Activated CD8-positive, alpha-beta T cell treated with anti-CD3 and anti-CD28 coated beads, Interleukin-2, amount 10 ng/mL, durations not matched to agents 7 days and 5 days (primary cell): ENCODE data around the gene RASSF3. TPM values are rescaled to one million over a fixed set of nuclear protein-coding genes. Genes with fewer than 3 reads are reported as not detected.
"Not testable (repeated sequence)": the region's sequence is repeated elsewhere in the genome, so short reads cannot be mapped to it uniquely, and the experiment has no call there.

Experiments used
- ATAC-seq: fragments of 150-1000 bp; cut with Tn5 transposase; one replicate; pipeline ENCODE4 v1.10.0; 2021; ENCODE audit warnings: moderate library complexity
- CTCF ChIA-PET: fragments of 350-600 bp; sonication (Branson Sonifier 250); formaldehyde crosslinking; loops from one replicate; lab custom pipeline; 2021; ENCODE audit warnings: antibody characterized with exemption; lab: Charles Lee
- POLR2A ChIA-PET: fragments of 350-600 bp; sonication (Branson Sonifier 250); formaldehyde crosslinking; loops from one replicate; lab custom pipeline; 2021; ENCODE audit warnings: antibody characterized with exemption; lab: Charles Lee
- DNase-seq: peaks from one replicate; pipeline ENCODE4 v3.0.0-alpha.2; 2020
- H3K27ac Mint-ChIP-seq: one replicate; pipeline ENCODE4 v1.8.0; 2021; ENCODE audit warnings: mild to moderate bottlenecking, mixed read lengths
- H3K27me3 Mint-ChIP-seq: one replicate; pipeline ENCODE4 v1.8.0; 2021; ENCODE audit warnings: low read depth, mixed read lengths
- H3K36me3 Mint-ChIP-seq: one replicate; pipeline ENCODE4 v1.8.0; 2021; ENCODE audit warnings: low read depth, mixed read lengths
- H3K4me1 Mint-ChIP-seq: one replicate; pipeline ENCODE4 v1.8.0; 2021; ENCODE audit warnings: low read depth, mixed read lengths
- H3K4me3 Mint-ChIP-seq: one replicate; pipeline ENCODE4 v1.8.0; 2021; ENCODE audit warnings: mild to moderate bottlenecking, mixed read lengths
- H3K9me3 Mint-ChIP-seq: one replicate; pipeline ENCODE4 v1.8.0; 2022; ENCODE audit warnings: mixed read lengths; ENCODE audit not compliant: insufficient read depth
- total RNA-seq, 2 experiments: library from RNA; stranded (reverse); gene quantifications; one replicate each; pipeline ENCODE4 v1.2.3, GENCODE V29; 2021

The RASSF3 gene
- total RNA-seq, 2 experiments from 2014 or later = 61.7 to 63.7 TPM

GRCh38 chr12:64635356-64635998, 25.2 kb downstream of the RASSF3 start:
- H3K27me3 Mint-ChIP-seq = no peaks in the 10 kb centered on the region
- POLR2A ChIA-PET = interaction anchor here (1.2 kb wide), 1 partner anchor 25 kb away, joined by 3 read pairs; no protein-coding TSS in a partner anchor
- DNase-seq (no peak), ATAC-seq (no peak)
- H3K4me3 Mint-ChIP-seq = no peak overlapping the region
- H3K9me3 Mint-ChIP-seq = peaks cover 7% of the 10 kb centered on the region
- H3K36me3 Mint-ChIP-seq = peaks cover 63% of the 10 kb centered on the region
- H3K4me1 Mint-ChIP-seq = peaks cover 54% of the 10 kb centered on the region
- CTCF ChIA-PET = no interaction called here
- H3K27ac Mint-ChIP-seq = peak overlapping the region; percentile 2

GRCh38 chr12:64636856-64637255, 26.6 kb downstream of the RASSF3 start:
- CTCF ChIA-PET = no interaction called here
- Mint-ChIP-seq H3K9me3 (peaks cover 6% of the 10 kb centered on the region), H3K36me3 (peaks cover 49% of the 10 kb centered on the region), H3K27ac (peak overlapping the region; percentile 26), H3K4me3 (no peak overlapping the region), H3K4me1 (peaks cover 42% of the 10 kb centered on the region), H3K27me3 (no peaks in the 10 kb centered on the region)
- ATAC-seq (no peak), DNase-seq (no peak)
- POLR2A ChIA-PET = no interaction called here

- no peak overlapping the region for H3K4me3 Mint-ChIP-seq
- ChIA-PET POLR2A (no interaction called here), CTCF (interaction anchor here (1.4 kb wide), 1 partner anchor 59 kb away, joined by 4 read pairs; no protein-coding TSS in a partner anchor)
- DNase-seq = no peak
- peaks cover 33% of the 10 kb centered on the region for H3K4me1 Mint-ChIP-seq
- no peak for ATAC-seq
- H3K9me3 Mint-ChIP-seq = no peaks in the 10 kb centered on the region
- no peaks in the 10 kb centered on the region for H3K27me3 Mint-ChIP-seq
- H3K27ac Mint-ChIP-seq = no peak overlapping the region
- H3K36me3 Mint-ChIP-seq = peaks cover 24% of the 10 kb centered on the region
Measured at GRCh38 chr12:64639466-64639865, 29.2 kb downstream of the RASSF3 start.

- no peak for DNase-seq
- Mint-ChIP-seq H3K4me1 (peaks cover 25% of the 10 kb centered on the region), H3K4me3 (no peak overlapping the region), H3K9me3 (no peaks in the 10 kb centered on the region), H3K36me3 (peaks cover 13% of the 10 kb centered on the region), H3K27ac (no peak overlapping the region), H3K27me3 (no peaks in the 10 kb centered on the region)
- ATAC-seq = no peak
- ChIA-PET CTCF (no interaction called here), POLR2A (no interaction called here)
Measured at GRCh38 chr12:64646318-64646717, 36.0 kb downstream of the RASSF3 start.

- CTCF ChIA-PET = no interaction called here
- no peak overlapping the region for H3K27ac Mint-ChIP-seq
- H3K36me3 Mint-ChIP-seq = peaks cover 16% of the 10 kb centered on the region
- H3K4me1 Mint-ChIP-seq = peaks cover 25% of the 10 kb centered on the region
- DNase-seq (no peak), ATAC-seq (no peak)
- H3K9me3 Mint-ChIP-seq = no peaks in the 10 kb centered on the region
- no peak overlapping the region for H3K4me3 Mint-ChIP-seq
- no peaks in the 10 kb centered on the region for H3K27me3 Mint-ChIP-seq
- POLR2A ChIA-PET = no interaction called here
Measured at GRCh38 chr12:64649487-64649886, 39.2 kb downstream of the RASSF3 start.

- Mint-ChIP-seq H3K4me1 (peaks cover 28% of the 10 kb centered on the region), H3K9me3 (no peaks in the 10 kb centered on the region), H3K36me3 (peaks cover 18% of the 10 kb centered on the region), H3K27me3 (no peaks in the 10 kb centered on the region), H3K4me3 (no peak overlapping the region), H3K27ac (no peak overlapping the region)
- DNase-seq (no peak), ATAC-seq (no peak)
- POLR2A ChIA-PET = no interaction called here
- CTCF ChIA-PET = no interaction called here
Measured at GRCh38 chr12:64650762-64651161, 40.5 kb downstream of the RASSF3 start.

- no peak overlapping the region for H3K4me3 Mint-ChIP-seq
- H3K27ac Mint-ChIP-seq = no peak overlapping the region
- no peaks in the 10 kb centered on the region for H3K9me3 Mint-ChIP-seq
- peaks cover 23% of the 10 kb centered on the region for H3K36me3 Mint-ChIP-seq
- CTCF ChIA-PET = no interaction called here
- H3K4me1 Mint-ChIP-seq = peaks cover 33% of the 10 kb centered on the region
- no peak for DNase-seq
- H3K27me3 Mint-ChIP-seq = no peaks in the 10 kb centered on the region
- no peak for ATAC-seq
- POLR2A ChIA-PET = no interaction called here
Measured at GRCh38 chr12:64652346-64652745, 42.1 kb downstream of the RASSF3 start.

- POLR2A ChIA-PET = no interaction called here
- H3K27ac Mint-ChIP-seq = no peak overlapping the region
Measured at GRCh38 chr12:64653123-64653522, 42.8 kb downstream of the RASSF3 start.

GRCh38 chr12:64653907-64654306, 43.6 kb downstream of the RASSF3 start:
- DNase-seq, H3K27me3 Mint-ChIP-seq, H3K4me3 Mint-ChIP-seq, ATAC-seq, H3K9me3 Mint-ChIP-seq, H3K27ac Mint-ChIP-seq, POLR2A ChIA-PET: not testable (repeated sequence)
- Mint-ChIP-seq H3K4me1 (peaks cover 45% of the 10 kb centered on the region), H3K36me3 (peaks cover 35% of the 10 kb centered on the region)
- CTCF ChIA-PET = interaction anchor here (1.8 kb wide), 1 partner anchor 16 kb away, joined by 4 read pairs; no protein-coding TSS in a partner anchor

More at GRCh38 chr12:64653123-64653522, 42.8 kb downstream of the RASSF3 start:
- DNase-seq = no peak
- no peak for ATAC-seq
- CTCF ChIA-PET = interaction anchor here (1.8 kb wide), 1 partner anchor 17 kb away, joined by 4 read pairs; no protein-coding TSS in a partner anchor
- Mint-ChIP-seq H3K4me3 (no peak overlapping the region), H3K27me3 (no peaks in the 10 kb centered on the region), H3K4me1 (peaks cover 37% of the 10 kb centered on the region), H3K36me3 (peaks cover 28% of the 10 kb centered on the region), H3K9me3 (no peaks in the 10 kb centered on the region)

GRCh38 chr12:64655141-64655540, 44.8 kb downstream of the RASSF3 start:
- H3K27me3 Mint-ChIP-seq = no peaks in the 10 kb centered on the region
- H3K27ac Mint-ChIP-seq = no peak overlapping the region
- CTCF ChIA-PET = interaction anchor here (0.8 to 1.8 kb wide), 2 partner anchors 15 to 43 kb away, joined by 3 to 4 read pairs; no protein-coding TSS in a partner anchor
- no peak for ATAC-seq
- POLR2A ChIA-PET = no interaction called here
- H3K9me3 Mint-ChIP-seq = no peaks in the 10 kb centered on the region
- DNase-seq = no peak
- H3K4me1 Mint-ChIP-seq = peaks cover 51% of the 10 kb centered on the region
- no peak overlapping the region for H3K4me3 Mint-ChIP-seq
- H3K36me3 Mint-ChIP-seq = peaks cover 31% of the 10 kb centered on the region

GRCh38 chr12:64656429-64656828, 46.1 kb downstream of the RASSF3 start:
- Mint-ChIP-seq H3K4me1 (peaks cover 56% of the 10 kb centered on the region), H3K4me3 (no peak overlapping the region), H3K27ac (peak overlapping the region; percentile 48), H3K27me3 (no peaks in the 10 kb centered on the region), H3K36me3 (peaks cover 33% of the 10 kb centered on the region), H3K9me3 (no peaks in the 10 kb centered on the region)
- ChIA-PET POLR2A (no interaction called here), CTCF (no interaction called here)
- DNase-seq (no peak), ATAC-seq (no peak)

- Mint-ChIP-seq H3K27ac (peak overlapping the region; percentile 72), H3K4me3 (no peak overlapping the region), H3K27me3 (no peaks in the 10 kb centered on the region), H3K36me3 (peaks cover 33% of the 10 kb centered on the region), H3K4me1 (peaks cover 56% of the 10 kb centered on the region), H3K9me3 (no peaks in the 10 kb centered on the region)
- ChIA-PET CTCF (no interaction called here), POLR2A (interaction anchor here (1.1 kb wide), 1 partner anchor 48 kb away, joined by 4 read pairs; no protein-coding TSS in a partner anchor)
- ATAC-seq = no peak
- DNase-seq = no peak
Measured at GRCh38 chr12:64658892-64659481, 48.7 kb downstream of the RASSF3 start.
